GM13976 (cell line): Measurements from ENCODE around the gene CCDC73.

Source experiments
- DNase-seq: peaks from one replicate; pipeline ENCODE4 v3.0.0; 2012; ENCODE audit warnings: low spot score
- CTCF ChIP-seq: IDR thresholded peaks from 2 replicates; pipeline ENCODE4 v1.5.1; 2012; ENCODE audit warnings: borderline replicate concordance, mild to moderate bottlenecking; ENCODE audit not compliant: insufficient read depth; ENCODE audit errors: extremely low read depth, missing control alignments, control extremely low read depth
- in situ Hi-C: fragments of 300-500 bp; cut with MboI; formaldehyde crosslinking; loops from one replicate; pipeline ENCODE4 v1.12.0; 2022; ENCODE audit warnings: low sequenced_read_pairs, mixed read lengths, inconsistent platforms; ENCODE audit not compliant: unreplicated experiment

CCDC73 gene

GRCh38 chr11:32817852-32818183 lies 23.4 kb upstream of the CCDC73 start:
- DNase-seq = no peak
- TF ChIP-seq CTCF = no peak
- in situ Hi-C loops = no loop called here

- TF ChIP-seq CTCF = no peak
- no peak for DNase-seq
- in situ Hi-C loops = no loop called here
These were observed 22.9 kb upstream of the CCDC73 start for GRCh38 chr11:32817181-32817851.

GRCh38 chr11:32809313-32809712 lies 14.9 kb upstream of the CCDC73 start:
- peak; percentile 72 for DNase-seq
- peak; percentile 61 for TF ChIP-seq CTCF
- in situ Hi-C loops = no loop called here

- in situ Hi-C loops = no loop called here
- no peak for DNase-seq
- no peak for TF ChIP-seq CTCF
These were observed 2.0 kb upstream of the CCDC73 start for GRCh38 chr11:32796425-32796824.

GRCh38 chr11:32792948-32793475 lies 1.4 kb downstream of the CCDC73 start:
- in situ Hi-C loops = no loop called here
- peak; percentile 56 for DNase-seq
- peak; percentile 68 for TF ChIP-seq CTCF

- TF ChIP-seq CTCF = no peak
- no peak for DNase-seq
- in situ Hi-C loops = no loop called here
These were observed 2.1 kb downstream of the CCDC73 start for GRCh38 chr11:32792111-32792947.

GRCh38 chr11:32790916-32791315 lies 3.5 kb downstream of the CCDC73 start:
- DNase-seq = no peak
- in situ Hi-C loops = no loop called here
- TF ChIP-seq CTCF = no peak
